Right ventricle myocardium superior (tissue), 1 donor: ENCODE results near the gene HLCS. TPM values are rescaled to one million over a fixed set of nuclear protein-coding genes. Genes with fewer than 3 reads are reported as not detected.

Experiments
- ATAC-seq: fragments of 200-7000 bp; cut with Tn5 transposase; one replicate; pipeline ENCODE4 v1.9.1; 2020; ENCODE audit warnings: mild to moderate bottlenecking; ENCODE audit not compliant: poor library complexity
- DNase-seq: peaks from one replicate; pipeline ENCODE4 v3.0.0-alpha.2; 2020
- intact Hi-C: fragments of 100-400 bp; cut with DNase I; formaldehyde crosslinking; loops from one replicate; pipeline ENCODE4 v1.11.2; 2022
- total RNA-seq: library from RNA; stranded (reverse); fragmentation: NEBNext Ultra II Directional; extraction: Animal tissue kit (Norgen Biotek cat#: 25700); gene quantifications from one replicate; pipeline ENCODE4 v1.2.1, GENCODE V29; 2021
- donor health status: DM: no; HTN: yes; CAD: no; lungs with severe emphysema.

HLCS gene
- total RNA-seq, 1 donor from 2014 or later, result 6.3 TPM

DNA sequence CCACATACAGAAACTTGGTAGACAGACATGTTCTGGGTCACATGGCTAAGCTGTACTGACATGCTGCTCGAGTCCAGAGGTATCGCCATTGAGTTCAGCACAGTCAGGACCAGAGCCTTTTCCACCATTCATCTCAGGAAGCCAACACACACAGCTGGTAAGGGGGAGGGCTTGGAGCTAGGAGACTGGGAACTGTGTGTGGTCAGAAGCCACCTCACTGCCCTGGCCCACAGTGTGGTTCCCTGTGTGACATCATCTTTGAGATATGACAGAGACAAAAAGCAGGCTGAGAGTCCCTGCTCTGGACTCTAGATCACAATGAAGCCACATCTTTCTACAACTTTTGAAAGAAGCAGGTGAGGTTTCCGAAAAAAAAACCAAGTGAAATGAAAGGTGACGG lies 160.4 kb downstream of the HLCS start:
- ATAC-seq, result no peak
- no peak for DNase-seq

DNA sequence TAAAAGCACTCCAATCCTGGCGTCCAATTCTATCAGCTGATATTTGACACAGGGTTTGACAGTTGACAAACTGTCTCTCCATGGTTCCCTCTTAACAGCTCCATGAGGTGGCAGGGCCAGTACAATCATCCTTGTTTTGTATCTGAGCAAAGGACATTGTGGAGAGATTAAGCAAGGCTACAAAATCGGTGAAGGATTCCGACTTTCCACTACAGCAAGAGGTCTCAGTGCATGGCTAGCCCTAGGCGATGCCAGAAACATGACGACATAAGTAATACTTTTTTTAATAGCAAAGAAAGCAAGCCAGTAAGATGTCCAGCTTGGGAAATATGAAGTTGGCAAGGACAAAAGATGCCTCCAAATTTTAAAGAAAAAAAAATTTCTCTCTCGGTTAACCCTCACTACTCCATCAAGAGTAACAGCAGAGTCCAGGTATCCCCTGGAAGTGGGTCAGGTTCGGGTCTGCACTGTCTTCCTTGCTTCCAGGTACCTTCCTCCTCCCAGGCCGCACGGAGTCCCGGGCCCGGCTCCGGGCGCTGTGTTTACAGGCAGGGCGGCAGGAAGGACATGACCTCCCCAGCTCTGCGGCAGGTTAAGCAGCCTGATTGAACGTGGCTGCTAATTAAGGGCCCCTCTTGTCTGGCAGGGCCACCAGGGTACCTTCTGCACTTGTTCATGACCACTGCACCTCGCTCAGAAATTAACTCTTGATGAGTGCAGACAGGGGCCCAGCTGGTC lies 161.4 kb downstream of the HLCS start:
- ATAC-seq (no peak), DNase-seq (no peak)
- intact Hi-C loops, result no loop called here

More for the DNA sequence above, 160.4 kb downstream of the HLCS start:
- intact Hi-C loops, result no loop called here

DNA sequence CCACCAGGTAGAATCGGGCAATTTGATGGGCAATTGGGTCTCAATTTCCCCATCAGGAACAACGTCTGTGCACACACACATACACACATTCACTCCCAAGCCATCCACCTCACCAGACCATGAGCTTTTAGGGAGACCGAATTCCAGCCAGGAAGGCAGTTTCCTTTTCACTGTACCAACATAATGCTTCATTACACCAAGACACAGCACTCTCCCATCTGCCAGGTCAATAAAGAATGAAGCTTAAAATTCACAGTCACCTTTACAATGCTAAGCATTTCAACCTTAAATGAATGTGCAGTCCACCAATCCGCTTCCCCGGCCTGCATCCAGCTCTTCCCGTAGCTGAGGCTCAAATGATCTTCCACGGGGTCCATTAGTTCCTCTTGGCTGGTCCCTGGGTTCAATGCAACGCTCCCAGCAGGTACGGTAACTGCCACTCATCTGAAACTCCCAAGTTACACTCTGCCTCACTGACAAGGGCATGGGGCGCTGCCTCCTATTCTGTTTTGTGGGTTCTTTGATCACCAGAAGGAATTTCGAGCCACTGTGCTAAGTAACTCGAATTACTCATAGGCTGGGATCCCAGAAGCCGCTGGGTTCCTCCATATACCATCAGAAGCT lies 162.5 kb downstream of the HLCS start:
- ATAC-seq (no peak), DNase-seq (no peak)
- intact Hi-C loops, result no loop called here

DNA sequence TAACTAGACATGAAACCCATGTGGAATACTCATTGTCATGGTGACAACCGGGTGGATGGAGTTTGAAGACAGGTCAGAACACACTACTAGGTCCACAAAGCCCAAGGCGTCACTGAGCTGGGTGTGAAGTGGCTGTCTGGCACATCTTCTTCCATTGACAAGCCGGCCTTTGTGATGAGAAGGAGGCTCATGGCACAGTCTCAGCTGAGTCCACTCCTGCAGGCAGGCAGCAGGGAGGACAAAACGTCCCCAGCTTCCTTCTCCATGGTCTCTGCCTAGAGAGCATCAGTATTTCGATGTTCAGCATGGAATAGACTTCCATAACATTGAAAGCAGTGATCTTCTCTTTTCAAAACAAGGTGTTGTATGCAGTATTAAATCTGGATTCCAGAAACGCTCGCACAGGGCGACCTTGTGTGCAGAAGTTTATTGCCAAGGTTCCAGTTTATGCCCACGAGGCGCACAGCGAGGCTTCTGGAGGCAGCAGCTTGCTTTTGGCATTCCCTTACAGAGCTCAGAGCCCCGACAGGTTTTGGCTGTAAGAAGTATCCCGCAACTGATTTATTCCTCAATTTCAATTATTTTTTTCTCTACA lies 163.3 kb downstream of the HLCS start:
- intact Hi-C loops, result no loop called here
- ATAC-seq (no peak), DNase-seq (no peak)

DNA sequence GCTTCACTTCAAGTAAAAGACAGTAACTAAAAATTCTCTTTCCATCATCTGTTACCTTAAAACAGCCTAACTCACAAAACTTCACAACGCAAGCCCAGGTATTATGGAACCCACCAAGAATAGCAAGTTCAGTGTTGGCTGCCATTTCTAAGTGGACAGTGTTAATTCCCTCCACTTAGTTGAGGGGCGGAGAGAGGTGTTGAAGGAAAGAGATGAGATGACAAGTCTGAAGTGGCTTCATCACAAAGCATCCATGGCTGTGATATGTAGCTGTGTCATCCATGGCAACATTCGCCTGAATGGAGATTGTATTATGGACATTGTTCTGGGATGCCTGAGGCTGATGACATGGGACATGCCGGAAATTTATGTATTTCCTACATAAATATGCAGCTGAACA lies 165.7 kb downstream of the HLCS start:
- ATAC-seq (no peak), DNase-seq (no peak)
- intact Hi-C loops, result no loop called here

DNA sequence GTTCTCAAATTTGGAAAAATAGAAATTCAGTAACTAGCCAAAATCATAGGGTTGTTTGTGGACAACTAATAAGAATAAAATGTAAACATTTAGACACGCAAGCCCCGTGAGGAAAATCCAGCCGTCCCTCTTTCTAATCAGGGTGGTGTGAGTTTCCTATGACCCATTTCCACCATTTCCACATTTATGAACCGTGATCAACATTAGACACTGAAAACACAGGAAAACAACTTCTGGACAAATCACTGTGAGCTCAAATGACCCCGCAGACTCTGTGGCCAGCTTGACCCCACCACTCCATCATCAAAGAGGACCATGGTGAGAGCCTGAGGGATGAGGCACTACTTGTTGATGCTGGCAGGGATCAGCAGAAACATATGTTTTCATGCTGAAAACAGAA lies 166.6 kb downstream of the HLCS start:
- ATAC-seq (no peak), DNase-seq (no peak)
- intact Hi-C loops, result no loop called here

DNA sequence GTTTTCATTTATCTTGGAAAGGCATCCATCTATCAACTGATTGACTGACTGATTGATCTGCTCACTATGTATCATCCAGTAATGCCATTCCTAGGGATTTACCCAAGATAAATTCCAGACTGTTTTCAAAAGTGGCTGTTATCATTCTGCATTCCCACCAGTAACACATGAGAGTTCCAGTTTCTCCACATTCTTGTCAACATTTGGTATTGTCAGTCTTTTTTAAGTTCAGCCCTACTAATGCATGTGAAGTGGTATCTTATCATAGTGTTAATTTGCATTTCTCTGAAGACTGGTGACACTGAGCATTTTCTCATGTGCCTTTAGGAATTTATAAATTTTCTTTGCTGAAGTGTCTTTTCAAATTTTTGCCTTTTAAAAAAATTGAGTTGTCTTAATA lies 168.0 kb downstream of the HLCS start:
- ATAC-seq, result no peak
- intact Hi-C loops, result no loop called here
- no peak for DNase-seq

DNA sequence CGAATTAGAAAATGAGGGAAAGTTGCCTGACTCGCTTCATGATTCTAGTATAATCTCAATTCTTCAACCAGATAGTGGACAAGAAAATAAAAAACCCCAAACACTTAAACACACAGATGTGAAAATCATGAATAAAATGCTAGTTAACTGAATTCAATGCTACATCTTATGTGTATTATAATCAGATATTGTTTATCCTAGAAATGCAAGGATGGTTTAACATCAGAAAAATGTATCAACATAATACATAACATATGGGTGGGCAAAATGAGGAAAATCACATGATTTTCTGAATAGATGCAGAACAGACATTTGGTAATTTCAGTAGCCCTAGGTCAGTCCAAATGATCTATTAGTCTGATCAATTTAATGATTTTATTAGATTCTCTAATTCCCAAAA lies 170.4 kb downstream of the HLCS start:
- ATAC-seq (no peak), DNase-seq (no peak)
- intact Hi-C loops, result no loop called here

DNA sequence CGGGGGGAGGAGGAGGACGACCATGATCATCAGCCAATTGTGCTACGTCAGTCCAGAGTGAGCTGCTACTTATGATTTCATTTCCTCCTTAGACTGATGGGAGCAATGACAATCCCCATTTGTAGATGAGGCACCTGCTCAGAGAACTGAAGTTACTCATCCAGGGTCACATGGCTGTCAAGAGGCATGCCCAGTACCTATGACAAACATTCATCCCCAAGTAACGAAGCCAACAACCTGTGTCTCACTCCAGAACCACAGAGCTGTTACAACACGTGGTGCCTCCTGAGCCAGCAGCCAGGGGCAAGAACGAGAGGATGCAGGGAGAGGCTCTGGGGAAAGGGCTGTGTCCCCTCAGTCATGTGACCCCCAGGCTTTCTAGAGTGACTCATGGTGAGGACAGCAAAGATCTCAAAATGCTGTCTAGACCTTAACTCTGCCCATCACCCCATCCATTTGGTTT lies 173.9 kb downstream of the HLCS start:
- DNase-seq (no peak), ATAC-seq (peak; percentile 25)
- intact Hi-C loops, result no loop called here

DNA sequence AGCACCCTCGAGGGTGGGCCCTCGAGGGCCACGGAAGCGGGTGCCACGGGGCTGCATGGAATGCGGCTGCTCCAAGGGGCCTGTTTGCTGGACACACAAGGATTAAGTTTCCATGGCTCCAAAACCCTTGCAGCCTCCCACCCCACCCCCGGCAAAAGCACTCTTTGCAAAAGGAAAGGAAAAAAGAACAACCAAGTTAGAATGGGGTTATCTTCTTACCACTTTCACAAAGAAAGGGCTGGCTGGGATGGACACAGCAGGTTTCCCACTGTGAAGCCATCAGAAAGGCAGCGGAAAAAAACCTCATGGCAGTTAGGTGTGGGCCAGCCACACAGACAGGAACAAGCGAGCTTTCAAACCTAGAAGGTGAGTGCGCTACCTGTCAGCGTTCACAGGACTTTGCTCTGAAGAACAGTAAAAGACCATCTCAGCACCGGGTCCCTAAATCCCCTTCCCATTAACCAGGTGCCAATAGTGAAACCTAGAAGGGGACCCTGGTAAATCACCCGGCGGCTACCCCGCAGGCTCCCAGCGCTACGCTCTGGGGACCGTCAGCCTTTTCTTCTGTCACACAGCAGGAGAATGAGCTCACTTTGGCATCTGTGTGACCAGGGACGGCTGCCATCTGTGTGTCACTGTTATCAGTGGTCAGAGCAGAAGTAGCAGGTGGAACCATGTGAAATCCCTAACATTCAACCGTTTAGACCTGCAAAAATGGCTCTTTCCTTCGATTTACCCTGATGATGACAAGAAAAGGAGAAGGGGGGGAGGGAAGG lies 174.6 kb downstream of the HLCS start:
- intact Hi-C loops, result no loop called here
- peak; percentile 56 for DNase-seq
- peak; percentile 82 for ATAC-seq

DNA sequence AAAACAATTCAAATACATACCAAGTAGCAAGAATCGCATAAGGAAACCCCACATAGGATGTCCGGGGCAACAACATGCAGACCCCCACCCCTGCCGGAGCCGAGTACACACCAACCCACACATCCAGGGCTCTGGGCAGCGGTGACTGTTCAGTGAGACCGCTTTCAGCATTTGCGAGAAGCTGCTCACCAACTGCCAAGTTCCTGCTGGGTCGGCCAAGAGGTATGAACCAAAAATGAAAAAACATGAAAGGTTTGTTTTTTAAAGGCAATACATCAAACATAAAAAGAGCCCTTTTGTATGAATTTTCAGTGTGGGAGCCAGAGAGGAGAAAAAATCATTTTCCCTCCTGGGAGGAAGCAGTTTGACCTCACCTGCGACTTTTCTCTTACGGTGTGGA lies 175.3 kb downstream of the HLCS start:
- no peak for ATAC-seq
- DNase-seq, result no peak
- intact Hi-C loops, result no loop called here

DNA sequence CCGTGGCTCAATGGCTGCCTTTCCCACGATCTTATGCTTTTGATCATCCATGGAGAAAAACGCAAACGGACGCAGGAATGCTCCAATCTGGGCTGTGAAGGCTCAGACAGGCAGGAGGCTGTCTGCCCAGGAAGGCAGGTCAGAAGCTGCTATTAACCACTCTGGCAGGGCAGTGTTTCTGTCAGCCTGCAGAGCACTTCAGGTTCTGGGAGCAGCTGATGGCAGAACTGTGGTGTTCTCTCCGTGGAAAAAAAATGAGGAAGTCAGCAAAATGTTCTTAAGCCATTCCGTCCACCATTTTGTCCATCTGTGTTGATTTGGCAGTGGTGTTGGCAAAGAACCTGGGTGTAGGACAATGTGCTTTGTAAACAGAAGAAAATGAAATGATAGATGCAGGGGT lies 175.9 kb downstream of the HLCS start:
- intact Hi-C loops, result no loop called here
- no peak for DNase-seq
- ATAC-seq, result no peak

DNA sequence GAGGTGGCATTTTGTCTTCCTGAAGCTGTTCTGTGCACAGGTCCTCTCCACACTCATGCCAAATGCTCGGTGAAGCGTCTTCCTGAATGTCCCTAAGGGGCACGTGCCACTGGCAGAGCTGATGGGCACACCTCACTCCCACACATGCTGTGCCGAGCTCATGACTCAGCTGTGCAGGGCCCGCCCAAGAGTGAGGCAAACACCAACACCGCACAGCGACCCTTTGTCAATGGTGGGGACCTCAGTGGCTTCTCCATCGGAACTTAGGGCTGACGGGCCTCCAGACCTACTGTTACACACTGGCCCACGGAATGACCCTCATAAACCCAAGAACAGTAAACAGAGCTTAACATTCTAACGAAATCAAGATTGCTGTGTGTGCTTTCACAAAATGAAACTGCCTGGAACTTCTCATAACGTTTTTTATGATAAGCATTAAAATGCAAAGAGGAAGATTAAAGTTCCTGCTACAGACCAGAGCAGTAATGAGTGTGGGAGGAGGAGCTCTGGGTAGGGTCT lies 178.3 kb downstream of the HLCS start:
- intact Hi-C loops, result no loop called here
- ATAC-seq, result no peak
- DNase-seq, result no peak

DNA sequence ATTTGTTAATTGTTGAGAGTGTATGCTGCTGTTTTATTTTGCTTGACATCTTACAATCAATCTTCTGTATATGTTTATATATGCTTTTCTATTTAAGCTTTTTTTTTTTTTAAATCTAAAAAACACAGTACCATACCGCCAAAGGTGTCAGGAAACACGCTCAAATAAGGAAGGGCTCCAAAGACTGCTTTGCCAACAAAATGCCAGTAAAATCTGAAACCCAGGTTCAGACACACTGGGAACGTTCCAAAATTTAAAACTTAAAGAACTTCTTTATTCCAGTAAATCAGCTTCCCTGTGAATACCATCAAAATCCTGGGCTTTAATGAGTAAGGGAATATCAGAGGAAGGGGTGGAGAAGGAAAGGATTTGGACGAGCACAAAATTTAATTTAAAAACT lies 180.3 kb downstream of the HLCS start:
- ATAC-seq (no peak), DNase-seq (no peak)
- intact Hi-C loops, result no loop called here

DNA sequence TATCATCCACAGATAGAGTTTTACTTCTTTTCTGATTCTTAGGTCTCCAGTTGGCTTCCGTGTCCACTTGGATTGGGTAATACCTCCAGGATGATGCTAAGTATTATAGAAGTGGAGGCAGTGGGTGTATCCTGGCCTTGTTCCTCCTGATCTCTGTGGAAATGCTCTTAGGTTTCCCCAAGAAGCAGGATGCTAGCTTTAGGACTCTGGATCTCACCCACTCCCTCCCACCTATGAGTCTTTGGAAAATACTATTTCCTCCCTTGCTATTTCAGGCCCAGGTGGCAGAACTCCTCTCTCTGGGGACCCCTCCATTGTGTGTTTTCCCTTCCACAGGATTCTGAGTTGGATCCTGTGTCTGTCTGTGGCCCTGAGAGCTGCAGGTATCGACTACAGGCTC lies 180.9 kb downstream of the HLCS start:
- DNase-seq (no peak), ATAC-seq (no peak)
- intact Hi-C loops, result no loop called here

DNA sequence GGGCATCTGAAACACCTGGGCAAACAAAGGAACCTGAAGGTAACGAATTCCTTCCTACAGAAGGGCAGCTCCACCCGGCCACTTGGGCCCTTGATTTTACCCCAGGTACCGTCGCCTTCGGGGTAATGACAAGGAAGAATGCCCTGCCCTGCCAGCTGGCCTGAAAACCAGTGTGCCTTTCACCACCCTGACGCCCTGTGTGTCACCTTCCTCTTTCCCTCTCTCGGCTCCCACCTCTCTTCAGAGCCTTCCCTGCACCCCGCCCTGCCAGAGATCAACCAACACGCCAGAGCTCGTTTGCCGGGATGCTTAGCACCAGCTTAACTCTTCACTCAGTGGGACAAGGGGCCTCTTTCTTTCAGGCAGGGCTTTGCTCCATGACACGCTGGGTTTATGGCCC lies 181.5 kb downstream of the HLCS start:
- DNase-seq (peak; percentile 76), ATAC-seq (peak; percentile 97)
- intact Hi-C loops, result no loop called here

DNA sequence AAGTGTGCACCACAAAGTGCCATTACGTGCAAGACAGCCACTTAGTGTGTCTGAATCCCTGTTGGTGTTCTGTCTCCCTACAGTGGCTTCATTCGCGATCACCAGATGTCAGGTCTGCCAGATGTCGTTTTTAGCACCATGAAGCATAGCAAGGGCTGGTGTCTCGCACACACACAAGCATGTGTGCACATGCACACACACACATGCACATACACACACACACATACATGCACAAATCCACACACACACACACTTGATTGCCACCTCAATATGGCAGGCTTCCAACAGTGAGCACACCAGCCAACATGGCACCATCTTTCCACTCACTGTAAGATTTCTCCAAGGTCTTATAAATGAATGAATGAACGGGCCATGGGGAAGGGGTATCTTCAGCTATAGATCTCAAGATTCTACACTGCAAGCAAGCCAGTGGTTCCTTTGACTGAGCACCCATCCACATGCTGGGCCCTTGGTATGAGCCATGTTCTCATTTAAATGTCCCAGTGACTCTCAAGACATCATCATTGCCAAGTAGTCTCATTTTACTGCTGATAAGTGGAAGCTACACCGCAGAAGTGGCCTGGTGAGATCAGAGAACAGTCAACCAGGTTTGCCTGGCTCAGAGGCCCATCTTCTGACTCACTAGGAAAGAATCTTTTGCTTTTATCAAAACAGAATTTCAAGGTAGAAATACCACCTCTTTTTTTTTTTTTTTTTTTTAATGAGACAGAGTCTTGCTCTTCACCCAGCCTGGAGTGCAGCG lies 182.7 kb downstream of the HLCS start:
- ATAC-seq (no peak), DNase-seq (no peak)
- intact Hi-C loops, result no loop called here

DNA sequence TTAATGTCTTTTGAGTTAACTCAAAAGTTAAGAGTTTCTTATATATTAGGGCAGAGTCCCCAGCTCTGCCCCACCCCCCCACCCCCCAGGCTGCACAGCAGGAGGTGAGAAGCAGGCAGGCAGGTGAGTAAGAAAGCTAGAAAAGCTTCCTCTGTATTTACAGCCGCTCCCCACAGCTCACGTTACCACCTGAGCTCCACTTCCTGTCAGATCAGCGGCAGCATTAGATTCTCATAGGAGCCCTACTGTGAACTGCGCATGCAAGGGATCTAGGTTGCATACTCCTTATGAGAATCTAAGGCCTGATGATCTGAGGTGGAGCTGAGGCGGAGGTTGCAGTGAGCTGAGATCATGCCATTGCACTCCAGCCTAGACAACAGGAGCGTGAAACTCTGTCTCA lies 185.6 kb downstream of the HLCS start:
- intact Hi-C loops, result no loop called here
- DNase-seq, result no peak

More for the DNA sequence above, 185.6 kb downstream of the HLCS start:
- ATAC-seq, result no peak
